Neural cell (in vitro differentiated cells): ENCODE measurements around the gene FUS. TPM values are rescaled to one million over a fixed set of nuclear protein-coding genes. Genes with fewer than 3 reads are reported as not detected.

Experiments used
- H2AFZ ChIP-seq: fragments of 200-600, 300-800 bp; sonication (generic), shearing (Covaris generic); 2 replicates; pipeline ENCODE4 v1.6.0; 2014; ENCODE audit warnings: low read depth, mild to moderate bottlenecking, antibody characterized with exemption, low read length, moderate library complexity
- H3F3A ChIP-seq: fragments of 200-600 bp; shearing (Covaris generic); 2 replicates; pipeline ENCODE4 v1.6.1; 2016; ENCODE audit warnings: mild to moderate bottlenecking, moderate library complexity, mixed read lengths, antibody characterized with exemption, low read length; ENCODE audit not compliant: insufficient read depth, poor library complexity, severe bottlenecking
- H3K27ac ChIP-seq: fragments of 200-600, 300-800 bp; sonication (generic), shearing (Covaris generic); 2 replicates; pipeline ENCODE4 v1.5.1; 2014; ENCODE audit warnings: mild to moderate bottlenecking, low read length, moderate library complexity
- H3K27me3 ChIP-seq: fragments of 300-800, 200-600 bp; sonication (generic), shearing (Covaris generic); 2 replicates; pipeline ENCODE4 v1.6.0; 2014; ENCODE audit warnings: mild to moderate bottlenecking, low read depth, low read length, moderate library complexity; ENCODE audit not compliant: insufficient read depth
- H3K36me3 ChIP-seq: fragments of 300-800, 200-600 bp; sonication (generic), shearing (Covaris generic); 2 replicates; pipeline ENCODE4 v1.5.1; 2014; ENCODE audit warnings: mild to moderate bottlenecking, antibody characterized with exemption, low read length, moderate library complexity; ENCODE audit not compliant: insufficient read depth
- H3K4me2 ChIP-seq: fragments of 300-800, 200-600 bp; sonication (generic), shearing (Covaris generic); 2 replicates; pipeline ENCODE4 v1.6.0; 2014; ENCODE audit warnings: mild to moderate bottlenecking, low read length
- H3K4me3 ChIP-seq: fragments of 300-800, 200-600 bp; sonication (generic), shearing (Covaris generic); 2 replicates; pipeline ENCODE4 v1.5.1; 2014; ENCODE audit warnings: mild to moderate bottlenecking, low read length, moderate library complexity
- H3K79me2 ChIP-seq: fragments of 200-600 bp; shearing (Covaris generic); replicated peaks from 2 replicates; pipeline ENCODE4 v1.6.0; 2014; ENCODE audit warnings: mild to moderate bottlenecking, low read length, moderate library complexity; ENCODE audit not compliant: insufficient read depth
- H3K9ac ChIP-seq: fragments of 300-800, 200-600 bp; sonication (generic), shearing (Covaris generic); 2 replicates; pipeline ENCODE4 v1.6.1; 2016; ENCODE audit warnings: mild to moderate bottlenecking, low read length, mixed read lengths
- H3K9me2 ChIP-seq: fragments of 200-600 bp; shearing (Covaris generic); 2 replicates; pipeline ENCODE4 v1.6.1; 2016; ENCODE audit warnings: mild to moderate bottlenecking, low read length, mixed read lengths; ENCODE audit not compliant: insufficient read depth
- H3K9me3 ChIP-seq: fragments of 200-600, 300-800 bp; sonication (generic), shearing (Covaris generic); 2 replicates; pipeline ENCODE4 v1.6.1; 2016; ENCODE audit warnings: mild to moderate bottlenecking, mixed run types, low read length, moderate library complexity, mixed read lengths
- H4K20me1 ChIP-seq: fragments of 200-600 bp; shearing (Covaris generic); 2 replicates; pipeline ENCODE4 v1.6.1; 2016; ENCODE audit warnings: mild to moderate bottlenecking, mixed run types; ENCODE audit not compliant: insufficient read depth
- EP300 ChIP-seq: fragments of 450-650 bp; conservative IDR thresholded peaks from 2 replicates; pipeline ENCODE4 v1.6.1; 2014; ENCODE audit warnings: antibody characterized with exemption, mild to moderate bottlenecking, moderate library complexity; ENCODE audit not compliant: poor library complexity, severe bottlenecking
- EZH2 ChIP-seq: fragments of 200-600, 300-800 bp; shearing (Covaris generic), sonication (generic); IDR thresholded peaks from 2 replicates; pipeline ENCODE4 v1.6.1; 2014; ENCODE audit warnings: antibody characterized with exemption, low read length, borderline replicate concordance, mild to moderate bottlenecking; ENCODE audit not compliant: insufficient read depth, poor library complexity, severe bottlenecking
- MXI1 ChIP-seq: fragments of 450-650 bp; conservative IDR thresholded peaks from 2 replicates; pipeline ENCODE4 v1.6.1; 2014; ENCODE audit warnings: antibody characterized with exemption, mild to moderate bottlenecking; ENCODE audit not compliant: poor library complexity, severe bottlenecking
- POLR2AphosphoS5 ChIP-seq: IDR thresholded peaks from 2 replicates; pipeline ENCODE4 v1.6.1; 2012
- RAD21 ChIP-seq: fragments of 450-650 bp; conservative IDR thresholded peaks from 2 replicates; pipeline ENCODE4 v1.6.1; 2014; ENCODE audit warnings: antibody characterized with exemption, mild to moderate bottlenecking, moderate library complexity
- SMC3 ChIP-seq: fragments of 450-650 bp; conservative IDR thresholded peaks from 2 replicates; pipeline ENCODE4 v1.6.1; 2014; ENCODE audit warnings: antibody characterized with exemption, mild to moderate bottlenecking, moderate library complexity; ENCODE audit not compliant: poor library complexity
- TAF1 ChIP-seq: IDR thresholded peaks from 2 replicates; pipeline ENCODE4 v1.6.1; 2012; ENCODE audit warnings: low read depth
- polyA plus RNA-seq: library from polyadenylated mRNA; depleted of rRNA; stranded (reverse); fragments of >200 nt; gene quantifications from 2 replicates; pipeline ENCODE4 v1.2.3, GENCODE V29; 2014
- TF ChIP-seq, protein P1 (sequence below): fragments of 450-650 bp; IDR thresholded peaks from 2 replicates; pipeline ENCODE4 v1.5.1; 2014; ENCODE audit warnings: antibody characterized with exemption, mild to moderate bottlenecking, moderate library complexity; ENCODE audit not compliant: poor library complexity, severe bottlenecking
- TF ChIP-seq, protein P2 (sequence below): IDR thresholded peaks from 2 replicates; pipeline ENCODE4 v1.6.1; 2012; ENCODE audit warnings: borderline replicate concordance

FUS gene
- polyA plus RNA-seq, 1 donor from 2014 or later: 54.3 TPM

DNA sequence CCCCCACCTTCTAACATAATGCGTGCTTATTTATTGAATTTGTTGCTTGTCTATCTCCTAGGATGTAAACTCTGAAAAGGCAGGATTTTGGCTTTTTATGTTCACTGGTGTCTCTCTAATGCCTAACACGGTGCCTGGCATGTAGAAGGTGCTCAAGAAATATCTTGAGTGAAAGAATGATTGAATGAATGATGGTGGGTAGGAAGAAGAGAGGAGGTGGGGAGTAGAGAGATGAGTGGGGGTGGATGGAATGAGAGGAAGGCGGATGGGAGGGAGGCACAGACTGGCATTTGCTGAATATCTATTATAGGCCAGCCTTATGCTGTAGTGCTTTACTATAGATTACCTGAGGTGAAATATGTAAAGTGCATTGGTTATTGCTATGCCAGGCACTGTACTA, 32.4 kb upstream of the FUS start:
- no peaks in the 10 kb centered on the region for H3K27me3 ChIP-seq
- H3K9me3 ChIP-seq: no peaks in the 10 kb centered on the region
- no peaks in the 10 kb centered on the region for H4K20me1 ChIP-seq
- no peaks in the 10 kb centered on the region for H3K79me2 ChIP-seq
- no peaks in the 10 kb centered on the region for H3F3A ChIP-seq
- no peak overlapping the region for H3K4me2 ChIP-seq
- no peak overlapping the region for H3K4me3 ChIP-seq
- H2AFZ ChIP-seq: no peak overlapping the region
- H3K27ac ChIP-seq: no peak overlapping the region
- no peak for TF ChIP-seq EZH2
- TF ChIP-seq, protein P1, sequence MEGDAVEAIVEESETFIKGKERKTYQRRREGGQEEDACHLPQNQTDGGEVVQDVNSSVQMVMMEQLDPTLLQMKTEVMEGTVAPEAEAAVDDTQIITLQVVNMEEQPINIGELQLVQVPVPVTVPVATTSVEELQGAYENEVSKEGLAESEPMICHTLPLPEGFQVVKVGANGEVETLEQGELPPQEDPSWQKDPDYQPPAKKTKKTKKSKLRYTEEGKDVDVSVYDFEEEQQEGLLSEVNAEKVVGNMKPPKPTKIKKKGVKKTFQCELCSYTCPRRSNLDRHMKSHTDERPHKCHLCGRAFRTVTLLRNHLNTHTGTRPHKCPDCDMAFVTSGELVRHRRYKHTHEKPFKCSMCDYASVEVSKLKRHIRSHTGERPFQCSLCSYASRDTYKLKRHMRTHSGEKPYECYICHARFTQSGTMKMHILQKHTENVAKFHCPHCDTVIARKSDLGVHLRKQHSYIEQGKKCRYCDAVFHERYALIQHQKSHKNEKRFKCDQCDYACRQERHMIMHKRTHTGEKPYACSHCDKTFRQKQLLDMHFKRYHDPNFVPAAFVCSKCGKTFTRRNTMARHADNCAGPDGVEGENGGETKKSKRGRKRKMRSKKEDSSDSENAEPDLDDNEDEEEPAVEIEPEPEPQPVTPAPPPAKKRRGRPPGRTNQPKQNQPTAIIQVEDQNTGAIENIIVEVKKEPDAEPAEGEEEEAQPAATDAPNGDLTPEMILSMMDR: no peak
- TF ChIP-seq, protein P2, sequence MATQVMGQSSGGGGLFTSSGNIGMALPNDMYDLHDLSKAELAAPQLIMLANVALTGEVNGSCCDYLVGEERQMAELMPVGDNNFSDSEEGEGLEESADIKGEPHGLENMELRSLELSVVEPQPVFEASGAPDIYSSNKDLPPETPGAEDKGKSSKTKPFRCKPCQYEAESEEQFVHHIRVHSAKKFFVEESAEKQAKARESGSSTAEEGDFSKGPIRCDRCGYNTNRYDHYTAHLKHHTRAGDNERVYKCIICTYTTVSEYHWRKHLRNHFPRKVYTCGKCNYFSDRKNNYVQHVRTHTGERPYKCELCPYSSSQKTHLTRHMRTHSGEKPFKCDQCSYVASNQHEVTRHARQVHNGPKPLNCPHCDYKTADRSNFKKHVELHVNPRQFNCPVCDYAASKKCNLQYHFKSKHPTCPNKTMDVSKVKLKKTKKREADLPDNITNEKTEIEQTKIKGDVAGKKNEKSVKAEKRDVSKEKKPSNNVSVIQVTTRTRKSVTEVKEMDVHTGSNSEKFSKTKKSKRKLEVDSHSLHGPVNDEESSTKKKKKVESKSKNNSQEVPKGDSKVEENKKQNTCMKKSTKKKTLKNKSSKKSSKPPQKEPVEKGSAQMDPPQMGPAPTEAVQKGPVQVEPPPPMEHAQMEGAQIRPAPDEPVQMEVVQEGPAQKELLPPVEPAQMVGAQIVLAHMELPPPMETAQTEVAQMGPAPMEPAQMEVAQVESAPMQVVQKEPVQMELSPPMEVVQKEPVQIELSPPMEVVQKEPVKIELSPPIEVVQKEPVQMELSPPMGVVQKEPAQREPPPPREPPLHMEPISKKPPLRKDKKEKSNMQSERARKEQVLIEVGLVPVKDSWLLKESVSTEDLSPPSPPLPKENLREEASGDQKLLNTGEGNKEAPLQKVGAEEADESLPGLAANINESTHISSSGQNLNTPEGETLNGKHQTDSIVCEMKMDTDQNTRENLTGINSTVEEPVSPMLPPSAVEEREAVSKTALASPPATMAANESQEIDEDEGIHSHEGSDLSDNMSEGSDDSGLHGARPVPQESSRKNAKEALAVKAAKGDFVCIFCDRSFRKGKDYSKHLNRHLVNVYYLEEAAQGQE: no peak
- no peak for TF ChIP-seq SMC3
- no peak for TF ChIP-seq MXI1
- no peaks in the 10 kb centered on the region for H3K36me3 ChIP-seq
- no peak overlapping the region for H3K9ac ChIP-seq
- H3K9me2 ChIP-seq: no peaks in the 10 kb centered on the region

DNA sequence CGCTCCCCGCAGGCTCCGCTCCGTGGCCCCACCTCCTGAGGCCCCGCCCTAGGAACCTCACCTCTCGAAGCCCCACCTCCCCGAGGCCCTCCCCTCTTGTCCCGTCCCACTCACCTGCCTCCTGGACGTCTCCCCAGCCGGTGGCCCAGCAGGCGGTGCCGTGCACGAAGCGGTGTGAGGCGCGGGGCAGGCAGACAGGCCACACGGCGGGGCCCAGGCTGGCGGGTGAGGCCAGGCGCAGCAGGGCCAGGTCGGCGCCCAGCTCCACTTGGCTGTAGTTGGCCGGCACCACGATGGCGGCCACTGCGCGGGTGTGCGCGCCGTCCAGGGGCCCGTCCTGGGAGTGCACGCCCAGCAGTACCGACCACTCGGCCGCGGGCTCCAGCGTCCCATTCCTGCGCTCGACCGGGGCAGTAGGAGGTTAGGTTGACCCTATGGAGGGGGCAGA, 31.6 kb upstream of the FUS start:
- H3F3A ChIP-seq: no peaks in the 10 kb centered on the region
- no peak for TF ChIP-seq SMC3
- TF ChIP-seq RAD21: no peak
- no peak for TF ChIP-seq POLR2AphosphoS5
- no peak for TF ChIP-seq EZH2
- TF ChIP-seq, protein P2: no peak
- TF ChIP-seq TAF1: no peak
- TF ChIP-seq, protein P1: no peak
- no peak for TF ChIP-seq MXI1
- no peak for TF ChIP-seq EP300
- no peaks in the 10 kb centered on the region for H3K9me3 ChIP-seq
- H3K4me2 ChIP-seq: no peak overlapping the region
- H2AFZ ChIP-seq: no peak overlapping the region
- no peaks in the 10 kb centered on the region for H3K79me2 ChIP-seq
- no peaks in the 10 kb centered on the region for H3K27me3 ChIP-seq
- no peaks in the 10 kb centered on the region for H4K20me1 ChIP-seq
- H3K4me3 ChIP-seq: no peak overlapping the region
- no peak overlapping the region for H3K27ac ChIP-seq
- H3K9me2 ChIP-seq: no peaks in the 10 kb centered on the region
- H3K9ac ChIP-seq: no peak overlapping the region
- H3K36me3 ChIP-seq: no peaks in the 10 kb centered on the region
